ENCODE results near the gene ELL.

The ELL gene

DNA sequence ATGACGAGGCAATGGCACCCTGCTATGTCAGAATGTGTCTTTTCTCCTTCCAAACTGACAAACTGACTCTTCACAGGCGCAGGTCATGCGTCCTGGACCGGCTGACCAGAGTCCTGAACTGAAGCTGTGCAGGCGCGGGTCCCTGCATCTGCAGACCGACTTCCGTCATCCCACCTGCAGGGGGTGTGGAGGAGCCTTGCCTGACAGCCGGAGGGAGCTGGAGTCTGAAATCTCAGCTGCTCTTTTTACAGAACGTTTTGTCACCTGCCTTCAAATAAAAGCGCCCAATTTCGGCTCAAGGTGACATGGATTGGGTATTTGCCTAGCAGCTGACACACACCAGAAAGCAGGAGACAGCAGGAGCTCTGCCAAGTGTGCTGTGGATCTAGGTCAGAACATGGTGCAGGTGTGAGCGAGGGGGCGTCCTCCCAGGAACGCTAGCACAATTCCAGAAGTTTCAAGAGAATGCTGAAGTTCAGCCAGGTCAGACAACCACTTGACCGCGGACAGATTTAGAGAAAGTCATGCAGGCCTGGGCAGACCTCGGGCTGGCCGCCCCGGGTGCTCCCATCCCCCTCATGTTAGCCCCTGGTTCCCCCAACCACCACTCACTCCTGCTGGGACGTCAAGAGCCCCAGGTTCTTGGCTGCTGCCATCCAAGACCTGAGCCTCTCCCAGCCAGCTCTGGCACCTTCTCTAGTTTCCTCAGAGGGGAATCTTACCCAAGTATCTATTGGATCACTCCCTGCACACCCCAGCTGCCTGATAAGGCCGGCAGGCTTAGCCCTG, 32.8 kb downstream of the ELL start:
- DNase-seq (ENCODE audit: low spot score) = no peak

DNA sequence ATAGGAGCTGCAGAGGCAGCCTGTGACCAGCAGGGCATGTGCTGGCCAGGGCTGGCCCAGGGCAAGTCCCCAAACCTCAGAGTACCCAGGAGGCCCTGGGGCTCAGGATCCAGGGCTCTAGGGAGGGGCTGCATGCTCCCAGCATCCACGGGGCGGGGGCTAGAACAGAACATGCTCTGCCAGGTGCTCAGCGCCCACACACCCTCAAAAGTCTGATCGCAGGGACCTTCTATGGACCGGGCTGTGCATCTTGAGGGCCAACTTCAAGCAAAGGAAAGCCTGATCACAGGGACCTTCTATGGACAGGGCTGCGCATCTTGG, 33.5 kb downstream of the ELL start:
- DNase-seq (ENCODE audit: low spot score) = peak; percentile 71

GRCh38 chr19:18487576-18488402, 34.1 kb downstream of the ELL start:
- no peak for DNase-seq (ENCODE audit: low spot score)

DNA sequence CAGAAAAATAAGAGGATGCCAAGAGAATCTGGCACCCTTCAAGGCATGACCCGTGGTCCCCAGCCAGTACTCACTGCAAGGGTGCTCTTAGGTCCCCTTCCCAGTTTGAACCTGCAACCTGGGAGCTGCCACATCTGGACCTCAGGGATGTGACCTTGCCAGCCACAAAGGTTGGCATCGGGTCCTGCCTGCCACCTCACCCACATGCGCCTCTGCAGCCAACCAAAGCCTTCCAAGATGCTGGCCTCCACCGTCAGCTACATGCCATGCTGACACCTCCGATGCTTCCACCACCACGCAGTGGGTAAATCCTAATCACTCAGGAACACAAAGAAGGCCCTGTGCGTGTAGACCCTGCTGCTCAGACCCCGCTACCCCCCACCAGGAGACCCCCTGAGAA, 35.1 kb downstream of the ELL start:
- no peak for DNase-seq (ENCODE audit: low spot score)

DNA sequence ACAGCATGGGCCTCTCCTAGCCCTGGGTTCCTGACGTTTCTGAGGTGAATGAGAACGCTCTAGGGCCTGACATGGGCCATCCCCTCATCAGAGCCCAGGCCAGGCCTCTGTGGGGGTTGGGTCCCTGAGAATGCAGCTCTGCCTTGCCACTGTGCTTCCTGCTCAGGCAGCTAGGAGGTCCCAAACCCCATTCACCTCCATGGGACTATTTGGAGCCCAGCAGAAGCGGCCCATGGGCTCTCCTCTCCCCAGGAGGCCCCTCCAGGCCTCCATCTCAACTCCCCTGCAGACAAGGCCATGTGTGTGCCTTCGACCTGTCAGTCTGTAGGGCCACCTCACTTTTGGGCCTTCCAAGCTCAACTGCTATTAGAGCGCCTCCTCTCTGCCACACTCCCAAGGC, 36.9 kb downstream of the ELL start:
- no peak for DNase-seq (ENCODE audit: low spot score)

GRCh38 chr19:18483119-18483890, 38.6 kb downstream of the ELL start:
- no peak for DNase-seq (ENCODE audit: low spot score)

- no peak for DNase-seq (ENCODE audit: low spot score)
Measured at GRCh38 chr19:18481505-18482222, 40.2 kb downstream of the ELL start.

DNA sequence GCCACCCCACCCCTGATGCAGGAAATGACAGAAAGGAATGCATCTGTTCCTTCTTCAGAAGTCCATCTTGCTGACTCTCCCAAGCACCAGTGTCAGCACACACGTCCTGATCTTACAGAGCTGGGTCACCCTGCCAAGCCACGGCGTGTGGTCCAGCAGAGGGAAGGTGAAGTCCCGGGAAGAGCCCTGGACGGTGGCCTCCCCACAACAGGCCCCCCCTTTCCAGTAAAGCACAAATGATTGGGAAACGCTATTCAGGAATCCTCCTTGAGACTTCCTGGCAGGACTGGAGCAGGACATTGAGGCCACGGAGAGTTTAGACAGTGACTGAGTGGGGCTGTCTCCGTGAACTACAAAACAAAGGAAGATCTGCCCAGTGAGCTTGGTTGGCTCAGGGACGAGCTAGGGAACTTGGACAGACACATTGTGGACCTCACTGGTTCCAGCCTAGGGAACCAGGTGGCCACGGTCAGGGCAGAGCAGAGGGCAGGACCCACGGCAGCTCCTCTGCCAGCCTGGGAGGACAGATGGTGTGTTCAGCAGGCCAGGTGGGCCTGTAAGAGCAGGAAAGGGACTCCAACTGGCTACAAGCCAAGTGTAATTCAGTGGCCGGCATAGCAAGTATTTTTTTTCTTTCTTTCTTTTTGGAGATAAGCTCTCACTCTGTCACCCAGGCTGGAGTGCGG, 41.7 kb downstream of the ELL start:
- peak; percentile 84 for DNase-seq (ENCODE audit: low spot score)

DNA sequence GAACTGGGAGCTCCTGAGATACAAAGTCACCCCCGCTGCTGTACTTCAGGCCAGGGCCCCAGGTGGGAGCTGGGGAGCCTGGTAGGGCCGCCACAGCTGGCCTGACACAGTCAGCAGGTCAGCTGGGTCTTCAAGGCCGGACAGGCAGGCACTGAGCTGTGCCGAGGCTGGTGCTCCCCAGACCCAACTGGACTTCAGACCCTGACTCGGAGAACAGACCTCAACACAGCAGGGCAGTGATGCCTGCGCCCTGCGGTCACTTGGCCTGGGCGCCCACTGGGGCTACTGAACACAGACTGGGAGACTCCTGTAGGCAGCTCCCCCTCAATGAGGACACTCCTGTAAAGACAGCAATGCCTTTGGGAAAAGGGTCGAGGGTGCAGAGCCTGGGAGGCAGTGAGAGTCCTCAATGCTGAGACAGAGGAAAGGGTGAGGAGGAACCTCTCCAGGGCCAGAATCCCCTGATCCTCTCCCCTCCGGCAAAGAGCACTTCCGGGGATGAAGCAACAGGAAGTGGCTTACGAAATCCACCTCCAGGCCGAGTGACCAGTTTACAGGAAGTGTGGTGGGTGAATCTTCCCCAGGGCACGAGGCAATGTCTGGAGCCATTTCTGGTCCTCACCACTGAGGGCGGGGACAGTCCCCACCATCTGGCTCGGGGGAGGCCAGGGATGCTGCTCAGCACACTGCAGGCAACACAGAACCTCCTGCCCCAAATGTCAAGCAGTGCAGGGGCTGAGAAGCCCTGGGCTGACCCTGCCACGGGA, 43.1 kb downstream of the ELL start:
- DNase-seq (ENCODE audit: low spot score) = peak; percentile 94

- no peak for DNase-seq (ENCODE audit: low spot score)
Measured at GRCh38 chr19:18477974-18478373, 43.9 kb downstream of the ELL start.

DNA sequence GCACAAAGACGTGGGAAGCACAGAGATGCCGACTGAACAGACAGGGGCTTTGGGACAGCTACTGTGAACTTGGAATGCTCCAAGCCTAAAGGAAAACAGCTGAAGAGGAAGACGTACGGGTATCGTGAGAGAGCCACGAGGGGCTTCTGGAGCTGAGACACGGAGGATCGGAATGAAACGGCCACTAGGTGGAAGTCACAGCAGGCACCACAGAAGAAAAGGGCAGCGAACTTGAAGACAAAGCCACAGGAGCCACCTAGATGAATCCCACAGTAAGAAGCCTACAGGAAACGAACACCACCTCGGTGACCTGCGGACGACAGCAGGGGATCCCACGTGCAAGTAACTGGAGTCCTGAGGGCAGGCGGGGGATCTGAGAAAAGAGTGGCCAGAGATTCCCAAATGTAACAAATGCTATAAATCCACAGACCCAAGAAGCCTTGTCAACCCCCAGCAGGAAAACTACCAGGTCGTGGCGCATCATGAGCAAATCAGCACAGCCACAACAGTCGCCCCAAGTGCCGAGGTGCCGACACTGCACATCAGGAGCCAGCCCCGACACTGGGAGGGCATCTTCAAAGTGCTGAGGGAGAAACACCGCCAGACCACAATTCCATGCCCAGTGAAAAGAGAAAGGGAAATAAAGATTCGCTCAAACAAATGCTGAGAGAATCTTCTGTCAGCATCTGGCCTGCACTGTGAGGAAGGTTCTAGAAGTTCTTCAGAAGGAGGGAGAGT, 44.7 kb downstream of the ELL start:
- DNase-seq (ENCODE audit: low spot score) = no peak

GRCh38 chr19:18476507-18477041, 45.3 kb downstream of the ELL start:
- DNase-seq (ENCODE audit: low spot score) = no peak

DNA sequence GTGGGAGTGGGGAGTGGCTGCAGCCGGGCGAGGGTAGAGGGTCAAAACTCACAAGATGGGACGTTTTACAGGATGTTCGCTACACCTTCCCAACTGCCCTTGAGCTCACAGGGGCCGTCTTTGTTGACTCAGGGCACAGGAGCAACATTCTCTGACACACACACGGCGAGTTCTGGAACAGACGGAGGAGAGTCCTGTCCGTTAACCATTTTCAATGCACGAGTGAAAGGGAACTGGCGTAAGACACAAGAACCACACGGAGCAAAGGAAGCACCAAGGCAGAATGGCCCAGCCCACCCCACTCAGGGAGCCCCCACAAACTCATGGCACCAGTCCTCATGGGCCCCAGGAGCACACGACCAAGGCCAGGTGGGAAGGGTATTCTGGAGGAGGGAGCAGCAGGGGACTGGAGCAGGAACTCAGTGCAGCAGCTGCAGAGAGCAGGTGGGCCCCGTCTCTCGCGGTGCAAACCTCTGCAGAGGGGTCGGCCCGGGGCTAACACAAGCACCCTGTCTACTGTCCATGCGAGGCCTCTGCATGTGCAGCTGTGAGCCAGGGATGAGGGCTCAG, 46.0 kb downstream of the ELL start:
- no peak for DNase-seq (ENCODE audit: low spot score)

- no peak for DNase-seq (ENCODE audit: low spot score)
Measured at GRCh38 chr19:18475004-18475453, 46.8 kb downstream of the ELL start.

GRCh38 chr19:18474366-18474887, 47.4 kb downstream of the ELL start:
- no peak for DNase-seq (ENCODE audit: low spot score)

GRCh38 chr19:18473706-18474087, 48.2 kb downstream of the ELL start:
- no peak for DNase-seq (ENCODE audit: low spot score)

GRCh38 chr19:18473003-18473705, 48.7 kb downstream of the ELL start:
- no peak for DNase-seq (ENCODE audit: low spot score)

- DNase-seq (ENCODE audit: low spot score) = no peak
Measured at GRCh38 chr19:18470787-18471186, 51.1 kb downstream of the ELL start.

Data from AG08395 (cell line).